PC-9 (cell line): ENCODE measurements around the gene CTNNA3.

Experiments
- EZH2 ChIP-seq: fragments of 200-600 bp; sonication (generic); IDR thresholded peaks from 2 replicates; pipeline ENCODE4 v1.8.0; 2017; ENCODE audit warnings: antibody characterized with exemption, low read depth
- TF ChIP-seq, protein P1 (sequence below): fragments of 200-600 bp; sonication (generic); conservative IDR thresholded peaks from 2 replicates; pipeline ENCODE4 v1.6.1; 2017; ENCODE audit warnings: mixed run types, antibody characterized with exemption, mild to moderate bottlenecking, moderate library complexity

DNA sequence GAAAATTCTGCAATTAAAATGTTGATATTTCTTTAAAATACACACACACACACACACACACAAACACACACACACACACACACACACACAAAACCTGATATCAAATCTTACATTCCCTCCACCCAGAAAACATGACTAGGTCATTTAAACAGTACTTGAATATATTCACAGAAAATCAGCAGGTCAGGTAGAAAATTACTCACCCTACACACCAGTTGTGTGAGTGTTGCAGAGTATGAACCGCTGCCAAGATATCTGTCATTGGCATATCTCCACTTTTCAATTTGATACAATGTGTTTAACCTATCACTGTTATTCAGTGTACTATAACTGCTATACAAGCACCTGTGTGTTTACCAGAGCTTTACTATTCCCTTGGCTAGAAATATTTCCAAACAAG lies 1053.8 kb downstream of the CTNNA3 start:
- TF ChIP-seq, protein P1, sequence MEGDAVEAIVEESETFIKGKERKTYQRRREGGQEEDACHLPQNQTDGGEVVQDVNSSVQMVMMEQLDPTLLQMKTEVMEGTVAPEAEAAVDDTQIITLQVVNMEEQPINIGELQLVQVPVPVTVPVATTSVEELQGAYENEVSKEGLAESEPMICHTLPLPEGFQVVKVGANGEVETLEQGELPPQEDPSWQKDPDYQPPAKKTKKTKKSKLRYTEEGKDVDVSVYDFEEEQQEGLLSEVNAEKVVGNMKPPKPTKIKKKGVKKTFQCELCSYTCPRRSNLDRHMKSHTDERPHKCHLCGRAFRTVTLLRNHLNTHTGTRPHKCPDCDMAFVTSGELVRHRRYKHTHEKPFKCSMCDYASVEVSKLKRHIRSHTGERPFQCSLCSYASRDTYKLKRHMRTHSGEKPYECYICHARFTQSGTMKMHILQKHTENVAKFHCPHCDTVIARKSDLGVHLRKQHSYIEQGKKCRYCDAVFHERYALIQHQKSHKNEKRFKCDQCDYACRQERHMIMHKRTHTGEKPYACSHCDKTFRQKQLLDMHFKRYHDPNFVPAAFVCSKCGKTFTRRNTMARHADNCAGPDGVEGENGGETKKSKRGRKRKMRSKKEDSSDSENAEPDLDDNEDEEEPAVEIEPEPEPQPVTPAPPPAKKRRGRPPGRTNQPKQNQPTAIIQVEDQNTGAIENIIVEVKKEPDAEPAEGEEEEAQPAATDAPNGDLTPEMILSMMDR = no peak
- TF ChIP-seq EZH2 = no peak
